CD4-positive, alpha-beta T cell treated with Interleukin-15 for 4 hours (primary cell): Measurements from ENCODE around the gene TBCK.

Source experiments
- DNase-seq: peaks from one replicate; pipeline ENCODE4 v3.0.0-alpha.2; 2020; ENCODE audit warnings: low spot score

TBCK gene

GRCh38 chr4:105991726-105992125 is 324.3 kb downstream of the TBCK start:
- no peak for DNase-seq
